ENCODE measurements around the gene CD109.

- TF ChIP-seq CTCF (IDR thresholded peaks at IDR 0.05) (peak; percentile 81 to 84 (median 82)), EP300 (IDR thresholded peaks at IDR 0.05) (no peak), POLR2A (IDR thresholded peaks at IDR 0.05) (no peak)
These were observed 20.4 kb upstream of the CD109 start for GRCh38 chr6:73675466-73676098.
